Gastrocnemius medialis (tissue), 4 donors: ENCODE measurements around the gene UQCC2.

Experiments used
- POLR2A ChIP-seq, 2 donors: fragments of 450-650 bp; IDR thresholded peaks; one replicate each; pipeline ENCODE4 v1.6.1; 2017; ENCODE audit warnings: antibody characterized with exemption in 2 of 2, mild to moderate bottlenecking in 2 of 2, moderate library complexity in 2 of 2
- TF ChIP-seq, protein P1 (sequence below), 5 experiments: fragments of 450-650 bp in 3 of 5; fragments of 200-600 bp in 2 of 5; sonication (generic) in 2 of 5; IDR thresholded peaks in 4 of 5; conservative IDR thresholded peaks in 1 of 5; 1 replicate in 4 of 5; 2 replicates in 1 of 5; pipeline ENCODE4 v1.5.1; 2016 to 2019; ENCODE audit warnings: antibody characterized with exemption in 5 of 5, mild to moderate bottlenecking in 3 of 5, moderate library complexity in 3 of 5

DNA sequence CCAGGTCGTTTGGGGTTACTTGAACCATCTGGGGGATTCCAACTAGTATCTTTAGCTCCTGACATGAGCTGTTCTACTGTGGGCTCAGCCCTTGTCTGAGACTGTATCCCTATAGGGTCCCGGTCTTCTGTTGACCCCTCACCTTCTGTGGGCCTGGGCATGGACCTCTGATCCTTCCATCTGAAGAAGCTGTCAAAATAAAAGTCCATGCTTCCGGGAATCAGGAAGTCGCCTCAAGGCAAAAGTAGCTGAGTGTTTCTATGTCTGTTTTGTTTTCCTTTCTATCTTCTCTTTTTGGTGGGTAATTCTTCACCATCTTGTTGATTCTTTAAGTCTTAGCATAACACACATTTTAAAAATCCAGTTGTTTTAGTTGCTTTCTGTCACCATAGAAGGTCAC is 60.1 kb downstream of the UQCC2 start:
- TF ChIP-seq, protein P1, sequence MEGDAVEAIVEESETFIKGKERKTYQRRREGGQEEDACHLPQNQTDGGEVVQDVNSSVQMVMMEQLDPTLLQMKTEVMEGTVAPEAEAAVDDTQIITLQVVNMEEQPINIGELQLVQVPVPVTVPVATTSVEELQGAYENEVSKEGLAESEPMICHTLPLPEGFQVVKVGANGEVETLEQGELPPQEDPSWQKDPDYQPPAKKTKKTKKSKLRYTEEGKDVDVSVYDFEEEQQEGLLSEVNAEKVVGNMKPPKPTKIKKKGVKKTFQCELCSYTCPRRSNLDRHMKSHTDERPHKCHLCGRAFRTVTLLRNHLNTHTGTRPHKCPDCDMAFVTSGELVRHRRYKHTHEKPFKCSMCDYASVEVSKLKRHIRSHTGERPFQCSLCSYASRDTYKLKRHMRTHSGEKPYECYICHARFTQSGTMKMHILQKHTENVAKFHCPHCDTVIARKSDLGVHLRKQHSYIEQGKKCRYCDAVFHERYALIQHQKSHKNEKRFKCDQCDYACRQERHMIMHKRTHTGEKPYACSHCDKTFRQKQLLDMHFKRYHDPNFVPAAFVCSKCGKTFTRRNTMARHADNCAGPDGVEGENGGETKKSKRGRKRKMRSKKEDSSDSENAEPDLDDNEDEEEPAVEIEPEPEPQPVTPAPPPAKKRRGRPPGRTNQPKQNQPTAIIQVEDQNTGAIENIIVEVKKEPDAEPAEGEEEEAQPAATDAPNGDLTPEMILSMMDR (IDR thresholded peaks at IDR 0.05 in 4 of 5, conservative IDR thresholded peaks at IDR 0.05 in 1 of 5), result no peak
- no peak for TF ChIP-seq POLR2A (IDR thresholded peaks at IDR 0.05)
